Measurements from ENCODE around the gene DHH.

The DHH gene

DNA sequence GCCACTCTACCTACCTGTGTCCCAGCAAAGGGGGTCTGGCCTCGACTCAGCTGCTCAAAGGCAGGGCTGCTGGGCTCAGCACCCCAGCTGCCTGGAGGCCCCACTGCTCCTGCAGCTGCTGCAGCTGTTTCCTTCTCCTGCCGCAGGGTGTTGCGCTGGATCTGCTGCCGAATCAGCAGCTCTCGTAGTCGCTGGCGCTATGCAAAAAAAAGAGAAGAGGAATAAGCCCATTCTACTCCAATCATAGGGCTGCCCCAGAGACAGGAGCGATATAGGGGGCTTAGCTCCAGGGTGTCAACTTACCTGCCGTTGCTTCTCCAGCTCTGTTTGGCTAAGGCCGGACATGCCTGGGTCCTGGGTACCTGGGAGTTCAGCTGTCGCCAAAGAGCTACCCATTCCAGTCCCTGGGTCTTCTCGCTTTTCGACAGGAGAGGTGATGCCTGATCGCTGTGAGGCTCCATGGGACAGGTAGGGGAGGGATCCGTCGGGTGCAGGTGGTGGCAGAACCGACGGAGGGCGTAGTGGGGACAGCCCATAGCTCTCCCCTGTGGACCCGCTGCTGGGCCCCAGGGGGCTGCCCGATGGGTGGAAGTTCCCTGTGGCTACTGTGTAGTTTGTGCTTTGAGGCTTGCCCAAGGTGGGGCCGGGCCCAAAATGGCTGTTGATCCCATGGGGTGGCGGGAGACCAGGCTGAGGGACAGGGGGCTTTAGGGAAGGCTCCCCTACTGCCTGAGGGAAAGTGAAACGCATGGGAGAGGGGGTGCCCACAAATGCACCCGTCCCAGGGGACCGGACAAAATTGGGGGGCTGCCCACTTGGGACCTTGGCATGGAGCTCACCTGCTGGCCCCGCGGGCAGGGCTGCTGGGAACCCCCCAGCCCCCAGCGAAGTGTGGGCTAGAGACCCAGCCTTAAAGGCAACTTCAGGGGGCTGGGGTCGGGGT lies 54.9 kb downstream of the DHH start:
- no peak overlapping the region for H3K4me3 Mint-ChIP-seq
- H3K27me3 Mint-ChIP-seq, result no peaks in the 10 kb centered on the region
- peaks cover 59% of the 10 kb centered on the region for H3K36me3 Mint-ChIP-seq (ENCODE audit: low read depth)
- H3K27ac Mint-ChIP-seq, result no peak overlapping the region
- no peaks in the 10 kb centered on the region for H3K4me1 Mint-ChIP-seq (ENCODE audit: low read depth)
- no peaks in the 10 kb centered on the region for H3K9me3 Mint-ChIP-seq

GRCh38 chr12:49038291-49038955 lies 56.2 kb downstream of the DHH start:
- Mint-ChIP-seq H3K4me3 (no peak overlapping the region), H3K27me3 (no peaks in the 10 kb centered on the region), H3K9me3 (no peaks in the 10 kb centered on the region), H3K4me1 (ENCODE audit: low read depth) (no peaks in the 10 kb centered on the region), H3K27ac (no peak overlapping the region), H3K36me3 (ENCODE audit: low read depth) (peaks cover 58% of the 10 kb centered on the region)

DNA sequence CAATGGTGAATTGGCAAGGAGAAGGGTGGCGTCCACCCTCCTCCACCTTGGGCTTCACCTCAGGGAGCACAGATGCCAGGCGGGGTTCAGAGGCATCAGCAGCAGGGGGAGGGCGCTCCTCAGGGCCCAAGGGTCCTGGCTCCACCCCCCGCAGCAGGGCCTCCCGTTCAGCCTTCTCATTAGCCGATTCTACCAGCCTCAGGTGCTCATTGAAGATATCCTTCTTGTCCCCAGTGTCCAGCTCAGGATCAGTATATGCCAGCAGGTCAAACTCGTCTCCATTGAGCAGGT lies 56.7 kb downstream of the DHH start:
- H3K4me1 Mint-ChIP-seq (ENCODE audit: low read depth), result no peaks in the 10 kb centered on the region
- H3K27ac Mint-ChIP-seq, result no peak overlapping the region
- H3K4me3 Mint-ChIP-seq, result no peak overlapping the region
- H3K36me3 Mint-ChIP-seq (ENCODE audit: low read depth), result peaks cover 55% of the 10 kb centered on the region
- H3K27me3 Mint-ChIP-seq, result no peaks in the 10 kb centered on the region
- no peaks in the 10 kb centered on the region for H3K9me3 Mint-ChIP-seq

- Mint-ChIP-seq H3K4me1 (ENCODE audit: low read depth) (no peaks in the 10 kb centered on the region), H3K36me3 (ENCODE audit: low read depth) (peaks cover 49% of the 10 kb centered on the region), H3K9me3 (no peaks in the 10 kb centered on the region), H3K27ac (no peak overlapping the region), H3K27me3 (no peaks in the 10 kb centered on the region), H3K4me3 (no peak overlapping the region)
Measured at GRCh38 chr12:49037111-49037946, 57.3 kb downstream of the DHH start.

Measured in stimulated activated naive CD8-positive, alpha-beta T cell treated with anti-CD3 and anti-CD28 coated beads, Interleukin-15, Interleukin-2, amounts not matched to agents 100 ng/mL and 50 ng/mL, for 24 hours (primary cell).